Measurements from ENCODE around the gene ZMIZ1.

The ZMIZ1 gene

DNA sequence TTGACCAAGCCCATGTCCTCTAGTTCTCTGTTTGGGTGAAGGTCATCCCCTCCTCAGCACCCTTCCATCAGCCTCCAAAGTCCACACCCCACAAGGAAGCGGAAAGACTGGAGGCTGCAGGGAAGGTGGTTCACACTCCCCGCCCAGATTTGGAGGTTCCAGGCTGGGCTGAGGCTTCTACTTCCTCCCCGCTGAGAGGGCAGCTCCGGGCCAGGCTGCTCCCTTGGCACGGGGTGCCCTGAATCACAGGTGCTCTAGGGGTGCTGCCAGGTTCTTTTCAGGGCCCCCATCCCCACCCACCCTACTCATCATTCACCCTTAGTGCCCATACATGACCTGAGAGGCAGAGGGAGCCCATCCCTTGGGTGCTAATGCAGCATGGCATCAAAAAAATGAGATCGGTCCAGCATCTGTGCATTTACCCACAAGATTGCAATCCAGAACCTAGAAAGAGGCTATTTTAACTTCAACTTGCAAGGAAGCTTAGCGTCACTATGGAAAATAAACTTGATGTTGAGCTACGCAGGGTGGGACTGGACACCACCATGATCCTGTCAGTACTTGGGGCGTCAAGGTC, 47.3 kb upstream of the ZMIZ1 start:
- no peaks in the 10 kb centered on the region; the same call in 1 of the 2 replicates for H3K27me3 ChIP-seq (replicated peaks; ENCODE audit: control insufficient read depth, insufficient read depth, low read length)
- DNase-seq (ENCODE audit: extremely low read depth, insufficient read length), result no peak
- H3K36me3 ChIP-seq (ENCODE audit: control insufficient read depth, insufficient read depth, low read length), result no peaks in the 10 kb centered on the region
- H3K4me3 ChIP-seq (replicated peaks; ENCODE audit: low read depth, low read length), result no peak overlapping the region
- TF ChIP-seq CTCF (IDR thresholded peaks at IDR 0.05; ENCODE audit: insufficient read depth, low read length, poor library complexity, severe bottlenecking), result no peak

GRCh38 chr10:79021948-79022499, 46.7 kb upstream of the ZMIZ1 start:
- no peak for TF ChIP-seq CTCF (IDR thresholded peaks at IDR 0.05; ENCODE audit: insufficient read depth, low read length, poor library complexity, severe bottlenecking)
- Histone ChIP-seq H3K36me3 (ENCODE audit: control insufficient read depth, insufficient read depth, low read length) (no peaks in the 10 kb centered on the region), H3K4me3 (replicated peaks; ENCODE audit: low read depth, low read length) (no peak overlapping the region), H3K27me3 (replicated peaks; ENCODE audit: control insufficient read depth, insufficient read depth, low read length) (no peaks in the 10 kb centered on the region; the same call in 1 of the 2 replicates)
- no peak for DNase-seq (ENCODE audit: extremely low read depth, insufficient read length)

DNA sequence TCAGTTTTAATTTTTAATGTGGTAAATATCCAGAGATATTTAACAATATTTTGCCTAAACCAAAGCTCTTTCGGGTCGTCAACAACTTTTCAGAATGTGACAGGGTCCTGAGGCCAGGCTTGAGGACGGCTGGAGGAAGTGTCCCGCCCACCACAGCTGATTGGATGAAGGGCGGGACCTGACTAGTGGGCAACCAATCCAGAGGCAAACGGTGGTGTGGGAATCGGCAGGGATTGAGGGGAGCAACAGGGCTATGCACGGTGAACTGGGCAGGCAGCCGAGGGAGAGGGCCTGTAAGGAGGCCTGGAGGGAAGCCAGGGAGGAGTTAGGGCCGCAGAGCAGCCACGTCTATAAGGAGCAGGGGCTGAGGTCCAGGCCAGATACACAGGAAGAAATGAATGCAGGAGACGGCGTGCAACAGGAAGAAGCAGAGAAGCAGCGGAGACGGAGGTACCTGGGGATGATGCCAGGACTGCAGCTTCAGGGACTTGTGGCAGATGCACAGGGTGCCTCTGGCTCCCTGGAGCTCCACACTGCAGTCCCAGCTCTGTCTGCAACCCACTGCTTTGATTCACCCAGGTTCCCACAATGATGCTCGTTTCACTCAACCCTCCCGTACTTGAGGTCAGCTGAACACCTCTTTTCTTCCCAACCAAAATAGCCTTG, 46.1 kb upstream of the ZMIZ1 start:
- H3K4me3 ChIP-seq (replicated peaks; ENCODE audit: low read depth, low read length), result no peak overlapping the region
- no peak for DNase-seq (ENCODE audit: extremely low read depth, insufficient read length)
- no peaks in the 10 kb centered on the region for H3K36me3 ChIP-seq (ENCODE audit: control insufficient read depth, insufficient read depth, low read length)
- no peaks in the 10 kb centered on the region; the same call in 1 of the 2 replicates for H3K27me3 ChIP-seq (replicated peaks; ENCODE audit: control insufficient read depth, insufficient read depth, low read length)
- TF ChIP-seq CTCF (IDR thresholded peaks at IDR 0.05; ENCODE audit: insufficient read depth, low read length, poor library complexity, severe bottlenecking), result no peak

DNA sequence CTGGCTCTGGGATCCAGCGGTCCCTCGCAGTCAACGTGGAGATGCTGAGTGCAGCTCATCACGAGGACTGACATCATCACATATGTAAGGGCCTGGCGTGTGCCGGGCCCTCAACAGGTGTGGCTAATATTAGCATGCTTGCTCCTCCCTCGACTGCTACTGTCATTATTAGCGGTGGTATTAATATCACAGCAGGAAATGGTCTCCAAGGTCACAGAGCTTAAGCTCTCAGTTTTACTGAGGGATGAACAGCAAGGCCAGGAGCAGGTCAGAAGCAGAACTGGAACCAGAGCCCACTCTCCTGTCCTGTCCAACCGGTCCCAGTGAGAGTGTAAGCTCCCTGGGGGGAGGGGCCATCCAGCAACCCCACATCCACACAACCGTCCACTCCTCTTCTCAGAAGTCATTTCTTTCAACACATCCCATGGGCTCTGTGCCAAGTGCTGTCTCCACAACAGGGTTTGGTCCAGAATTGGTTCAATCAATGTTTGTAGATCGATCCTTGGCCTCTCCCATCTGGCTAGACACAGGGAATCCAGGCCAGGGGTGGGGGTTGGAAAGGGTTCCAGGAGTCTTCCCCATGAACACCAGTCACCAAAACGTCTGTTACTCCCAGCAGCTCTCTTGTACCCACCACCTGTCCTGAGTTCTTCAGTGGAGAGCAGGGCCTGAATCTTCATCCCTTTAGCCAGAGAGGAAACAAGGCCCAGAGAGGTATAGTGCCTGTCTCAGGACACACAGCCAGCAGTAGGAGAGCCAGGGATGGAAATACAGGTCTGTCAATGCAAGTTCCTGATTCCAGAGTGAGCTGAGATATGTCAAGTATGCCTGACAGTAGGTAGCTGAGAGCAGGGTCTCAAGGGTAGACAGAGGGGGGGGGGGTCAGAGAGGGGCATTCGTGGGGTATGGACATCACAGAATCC, 45.3 kb upstream of the ZMIZ1 start:
- TF ChIP-seq CTCF (IDR thresholded peaks at IDR 0.05; ENCODE audit: insufficient read depth, low read length, poor library complexity, severe bottlenecking), result no peak
- no peaks in the 10 kb centered on the region for H3K36me3 ChIP-seq (ENCODE audit: control insufficient read depth, insufficient read depth, low read length)
- H3K4me3 ChIP-seq (replicated peaks; ENCODE audit: low read depth, low read length), result no peak overlapping the region
- peak; percentile 43 for DNase-seq (ENCODE audit: extremely low read depth, insufficient read length)
- no peaks in the 10 kb centered on the region; the same call in 1 of the 2 replicates for H3K27me3 ChIP-seq (replicated peaks; ENCODE audit: control insufficient read depth, insufficient read depth, low read length)

GRCh38 chr10:79024296-79024695, 44.5 kb upstream of the ZMIZ1 start:
- Histone ChIP-seq H3K4me3 (replicated peaks; ENCODE audit: low read depth, low read length) (no peak overlapping the region), H3K36me3 (ENCODE audit: control insufficient read depth, insufficient read depth, low read length) (no peaks in the 10 kb centered on the region), H3K27me3 (replicated peaks; ENCODE audit: control insufficient read depth, insufficient read depth, low read length) (no peaks in the 10 kb centered on the region; the same call in 1 of the 2 replicates)
- TF ChIP-seq CTCF (IDR thresholded peaks at IDR 0.05; ENCODE audit: insufficient read depth, low read length, poor library complexity, severe bottlenecking), result no peak
- no peak for DNase-seq (ENCODE audit: extremely low read depth, insufficient read length)
